Epithelial cell of proximal tubule (primary cell): Measurements from ENCODE around the gene JPT1. TPM values are rescaled to one million over a fixed set of nuclear protein-coding genes. Genes with fewer than 3 reads are reported as not detected.
A peak's percentile ranks its signal among the peaks of the same experiment; 100 is the strongest.

Source experiments
- DNase-seq: peaks from one replicate; pipeline ENCODE4 v3.0.0-alpha.2; 2011; ENCODE audit warnings: low read depth
- H3K4me3 ChIP-seq: 2 replicates; pipeline ENCODE4 v1.5.1; 2011; ENCODE audit warnings: low read depth, mild to moderate bottlenecking, low read length
- total RNA-seq: library from RNA; depleted of rRNA; stranded (reverse); fragments of >200 nt; gene quantifications from 2 replicates; pipeline ENCODE4 v1.2.3, GENCODE V29; 2015
- TF ChIP-seq, protein P1 (sequence below): conservative IDR thresholded peaks from 2 replicates; pipeline ENCODE4 v1.5.1; 2012; ENCODE audit warnings: low read depth, mild to moderate bottlenecking, low read length

The JPT1 gene
- total RNA-seq, 1 donor from 2014 or later: 539 TPM

DNA sequence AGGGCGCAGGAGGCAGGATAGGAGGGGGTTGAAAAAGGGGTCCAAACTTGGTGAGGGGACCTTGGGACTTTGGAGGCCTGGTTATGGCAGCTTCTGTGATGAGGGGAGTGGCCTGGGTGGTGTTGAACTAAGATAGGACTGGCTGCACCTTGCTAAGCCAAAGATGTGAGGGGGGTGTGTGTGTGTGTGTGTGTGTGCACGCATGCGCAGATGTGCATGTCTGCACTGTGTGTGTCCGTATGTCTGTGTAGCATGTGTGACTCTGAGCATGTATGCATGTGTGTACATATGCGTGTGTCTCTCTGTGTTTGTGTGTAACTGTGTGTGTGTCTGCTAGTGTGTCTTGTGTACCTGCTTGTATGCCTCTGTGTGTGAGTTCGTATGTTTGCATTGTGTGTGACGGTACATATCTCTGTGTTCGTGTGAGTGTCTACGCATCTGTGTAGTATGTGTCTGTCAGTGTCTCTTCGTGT, 62.4 kb downstream of the JPT1 start:
- DNase-seq: no peak
- peak overlapping the region; percentile 42 for H3K4me3 ChIP-seq
- TF ChIP-seq, protein P1, sequence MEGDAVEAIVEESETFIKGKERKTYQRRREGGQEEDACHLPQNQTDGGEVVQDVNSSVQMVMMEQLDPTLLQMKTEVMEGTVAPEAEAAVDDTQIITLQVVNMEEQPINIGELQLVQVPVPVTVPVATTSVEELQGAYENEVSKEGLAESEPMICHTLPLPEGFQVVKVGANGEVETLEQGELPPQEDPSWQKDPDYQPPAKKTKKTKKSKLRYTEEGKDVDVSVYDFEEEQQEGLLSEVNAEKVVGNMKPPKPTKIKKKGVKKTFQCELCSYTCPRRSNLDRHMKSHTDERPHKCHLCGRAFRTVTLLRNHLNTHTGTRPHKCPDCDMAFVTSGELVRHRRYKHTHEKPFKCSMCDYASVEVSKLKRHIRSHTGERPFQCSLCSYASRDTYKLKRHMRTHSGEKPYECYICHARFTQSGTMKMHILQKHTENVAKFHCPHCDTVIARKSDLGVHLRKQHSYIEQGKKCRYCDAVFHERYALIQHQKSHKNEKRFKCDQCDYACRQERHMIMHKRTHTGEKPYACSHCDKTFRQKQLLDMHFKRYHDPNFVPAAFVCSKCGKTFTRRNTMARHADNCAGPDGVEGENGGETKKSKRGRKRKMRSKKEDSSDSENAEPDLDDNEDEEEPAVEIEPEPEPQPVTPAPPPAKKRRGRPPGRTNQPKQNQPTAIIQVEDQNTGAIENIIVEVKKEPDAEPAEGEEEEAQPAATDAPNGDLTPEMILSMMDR: no peak

DNA sequence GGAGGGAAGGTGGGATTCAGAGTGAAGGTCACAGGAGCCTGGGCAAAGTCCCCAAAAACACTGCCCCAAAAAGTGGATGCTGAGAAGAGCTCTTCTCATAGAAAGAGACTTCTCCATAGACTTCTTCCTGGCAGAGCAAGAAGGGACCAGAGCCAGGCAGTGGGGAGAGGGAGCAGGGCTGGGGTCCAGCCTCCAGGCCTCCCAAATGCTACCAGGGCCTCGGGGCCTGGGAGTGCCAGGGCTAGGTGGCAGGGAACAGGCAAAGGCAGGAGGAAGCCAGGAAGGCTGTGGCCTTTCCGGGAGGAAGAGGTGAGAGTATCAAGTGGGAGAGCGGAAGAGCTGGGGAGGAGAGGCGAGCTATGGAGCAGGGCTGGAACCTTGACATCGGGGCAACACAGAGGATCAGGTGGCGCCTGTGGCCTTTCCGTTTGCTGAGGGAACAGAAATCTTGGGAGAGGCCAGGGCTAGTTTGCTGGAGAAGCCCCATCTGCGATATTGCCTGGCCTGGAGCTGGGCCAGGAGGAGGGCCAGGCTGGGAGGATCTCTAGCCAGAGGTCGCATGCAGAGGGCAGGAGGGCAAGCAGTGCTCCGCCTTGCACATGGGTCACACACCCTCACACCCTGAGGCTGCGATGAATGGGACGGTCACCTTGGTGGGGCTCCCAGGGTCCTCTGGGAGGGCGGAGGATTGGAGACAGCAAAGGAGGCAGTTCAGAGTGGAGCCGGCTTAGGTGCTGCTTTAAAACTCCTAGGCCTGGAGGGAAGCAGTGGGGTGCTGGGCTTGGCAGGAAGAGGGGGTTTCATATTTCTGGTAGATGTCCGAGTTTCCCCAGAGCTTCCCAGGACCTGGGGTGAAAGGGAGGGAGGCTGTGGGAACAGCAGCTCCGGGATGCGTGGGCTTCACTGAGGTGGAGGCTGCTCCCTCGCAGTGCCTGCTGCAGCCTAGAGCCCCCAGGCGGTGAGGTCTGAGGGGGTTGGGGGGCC, 63.1 kb downstream of the JPT1 start:
- TF ChIP-seq, protein P1: no peak
- H3K4me3 ChIP-seq: peak overlapping the region; percentile 42
- DNase-seq: no peak

DNA sequence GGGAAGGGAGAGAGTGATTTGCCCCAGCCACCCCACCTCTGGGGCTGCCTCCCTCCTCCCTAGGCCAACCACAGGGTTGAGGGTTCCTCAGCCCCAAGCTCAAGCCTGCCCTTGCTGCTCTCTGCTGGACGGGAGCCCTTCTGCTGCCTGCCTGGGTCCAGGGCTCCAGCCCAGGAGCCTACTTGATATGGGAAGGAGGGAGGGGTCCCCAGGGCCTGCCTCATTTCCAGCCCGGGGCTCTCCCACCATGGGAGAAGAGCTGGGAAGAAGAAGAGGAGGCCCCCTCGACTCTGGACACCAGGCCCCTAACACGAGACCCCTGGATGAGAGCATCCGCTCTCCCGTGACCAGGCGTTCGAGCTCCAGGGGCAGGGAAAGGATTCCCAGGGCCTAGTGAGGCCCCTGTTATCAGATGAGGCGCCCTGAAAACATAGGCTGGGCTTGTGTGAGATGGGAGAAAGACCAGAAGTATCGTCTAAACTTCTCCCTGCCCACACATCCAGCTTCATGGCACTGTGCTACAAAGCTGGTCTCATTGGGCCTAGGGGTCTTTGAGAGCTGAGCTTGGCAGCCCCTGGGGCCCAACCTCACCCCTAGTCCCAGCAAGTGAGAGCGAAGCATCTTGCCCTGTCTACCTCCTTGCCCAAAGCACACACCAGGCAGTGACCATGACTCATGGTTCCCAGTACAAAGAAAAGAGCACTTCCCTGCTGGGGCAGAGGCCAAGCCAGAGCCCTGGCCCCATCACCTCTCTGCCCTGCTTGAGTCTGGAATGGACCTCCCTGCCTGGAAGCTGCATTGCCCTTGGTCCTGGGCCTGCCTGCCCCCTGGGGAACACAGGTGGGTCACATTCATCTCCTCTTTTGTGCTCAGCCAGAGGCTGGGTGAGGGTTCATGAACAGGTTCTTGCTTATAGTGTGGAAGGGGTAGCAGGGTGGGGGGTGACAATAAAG, 65.6 kb downstream of the JPT1 start:
- TF ChIP-seq, protein P1: no peak
- DNase-seq: no peak
- peak overlapping the region; percentile 59 for H3K4me3 ChIP-seq

DNA sequence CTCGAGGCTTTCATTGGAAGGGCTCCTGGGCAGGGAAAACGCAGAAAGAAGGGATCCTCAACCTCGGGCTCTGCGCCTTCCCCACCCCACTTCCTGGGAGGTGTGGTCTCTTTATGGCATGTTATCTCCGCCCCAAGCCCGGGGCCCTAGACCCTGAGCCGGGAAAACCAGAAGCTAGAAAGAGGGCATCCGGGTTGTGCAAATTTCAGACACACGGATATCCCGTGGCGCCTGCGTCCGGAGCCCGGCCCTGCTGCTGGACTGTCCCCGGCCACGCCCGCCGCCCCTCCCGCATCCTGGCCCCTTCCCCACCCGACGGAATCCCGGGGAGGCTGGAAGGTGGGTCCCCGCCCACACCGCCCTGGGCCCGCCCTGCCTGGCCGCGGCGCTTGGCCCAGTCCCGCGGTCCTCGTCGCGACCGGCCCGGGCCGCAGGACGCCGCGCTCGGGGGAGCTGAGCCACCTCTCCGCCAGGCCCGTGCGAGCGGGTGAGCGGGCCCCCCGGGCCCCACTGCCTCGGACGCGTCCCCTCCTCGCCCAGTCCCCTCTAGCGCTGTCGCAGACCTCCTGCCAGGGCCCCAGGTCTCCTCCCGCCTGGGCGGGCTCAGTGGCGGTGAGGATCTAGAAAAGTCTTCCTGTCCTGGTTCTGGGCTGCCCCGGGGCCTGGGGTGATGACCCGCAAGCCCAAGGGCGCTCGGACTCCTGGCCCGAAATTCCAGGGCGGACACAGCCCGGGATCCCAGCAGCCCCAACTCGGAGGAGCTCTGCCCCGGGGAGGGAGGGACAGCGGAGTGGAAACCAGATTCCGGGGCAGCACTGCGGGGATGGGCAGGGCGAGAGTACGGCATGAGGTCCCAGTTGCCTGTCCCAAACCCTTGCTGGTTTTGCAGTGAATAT, 66.5 kb downstream of the JPT1 start, which contains the start of gene SLC16A5:
SLC16A5 (plus strand) TSS at position 397 of the 896 bp plus-strand sequence. CDS start 5,683 bp downstream, outside the sequence.
- no peak for DNase-seq
- TF ChIP-seq, protein P1: no peak
- peak within 1 kb of the TSS; percentile 59 for H3K4me3 ChIP-seq

DNA sequence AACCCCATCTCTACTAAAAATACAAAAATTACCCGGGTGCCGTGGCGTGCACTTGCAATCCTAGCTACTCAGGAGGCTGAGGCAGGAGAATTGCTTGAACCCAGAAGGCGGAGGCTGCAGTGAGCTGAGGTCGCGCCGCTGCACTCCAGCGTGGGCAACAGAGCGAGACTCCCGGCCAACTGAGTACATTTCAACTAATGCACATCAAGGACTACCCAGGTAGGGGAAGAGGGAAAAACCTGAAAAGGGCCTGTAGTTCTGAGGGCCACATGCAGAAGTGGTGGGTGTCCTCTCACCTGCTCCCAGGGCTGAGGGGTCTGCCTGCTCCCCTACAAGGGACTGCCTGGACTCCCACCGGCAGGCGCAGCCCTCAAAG, 67.1 kb downstream of the JPT1 start:
- no peak for DNase-seq
- H3K4me3 ChIP-seq: peak overlapping the region; percentile 59
- TF ChIP-seq, protein P1: no peak
